ENCODE measurements around the gene TREH.

The TREH gene

DNA sequence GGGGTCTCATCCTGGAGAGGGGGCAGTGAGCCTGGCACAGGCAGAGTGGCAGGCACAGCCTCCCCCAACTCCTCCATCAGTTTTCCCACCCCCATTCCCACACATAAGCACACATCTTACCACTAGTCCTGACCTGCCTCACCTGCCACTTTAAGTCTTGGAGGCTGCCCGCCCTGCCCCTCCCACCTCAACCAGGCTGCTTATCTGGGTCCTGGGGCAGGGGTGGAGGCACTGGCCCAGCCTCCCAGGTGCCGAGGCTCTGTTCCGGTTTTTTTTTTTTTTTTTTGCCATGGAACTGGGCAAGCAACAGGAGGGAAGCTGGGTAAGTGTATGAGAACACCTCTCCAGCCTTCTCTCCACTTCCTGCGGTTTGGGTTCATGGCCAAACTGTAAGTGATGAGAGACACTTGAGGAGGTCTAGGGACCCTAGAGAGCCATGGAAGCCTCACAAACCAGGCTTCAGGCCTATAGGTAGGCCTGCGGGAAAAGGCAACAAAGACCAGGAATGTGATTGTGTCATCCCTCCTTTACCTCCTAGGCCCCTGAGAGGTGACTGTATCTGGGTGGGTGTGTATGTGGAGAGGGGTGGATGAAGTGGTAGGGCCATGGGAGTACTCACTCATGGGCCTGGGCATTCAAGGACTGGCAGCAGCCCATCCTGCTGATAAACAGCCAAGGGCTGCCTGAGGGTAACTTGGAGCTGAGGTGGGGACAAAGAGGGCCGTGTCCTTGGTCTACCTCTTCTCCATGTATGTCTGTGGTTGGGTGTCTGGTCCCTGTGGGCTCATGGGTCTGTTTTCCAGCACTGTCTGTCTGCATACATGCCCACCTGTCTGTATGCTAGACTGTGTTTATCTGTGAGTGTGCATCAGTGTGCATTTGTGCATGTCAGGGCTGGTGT, 49.4 kb downstream of the TREH start:
- TF ChIP-seq CTCF (IDR thresholded peaks at IDR 0.05; ENCODE audit: borderline replicate concordance, control extremely low read depth, extremely low read depth, insufficient read depth, missing control alignments), result no peak
- DNase-seq (ENCODE audit: low spot score), result no peak
- in situ Hi-C loops (cut with MboI; ENCODE audit: low sequenced_read_pairs, unreplicated experiment), result no loop called here

GRCh38 chr11:118628861-118629549, 50.4 kb downstream of the TREH start:
- no peak for TF ChIP-seq CTCF (IDR thresholded peaks at IDR 0.05; ENCODE audit: borderline replicate concordance, control extremely low read depth, extremely low read depth, insufficient read depth, missing control alignments)

GRCh38 chr11:118628432-118628831, 51.0 kb downstream of the TREH start:
- TF ChIP-seq CTCF (IDR thresholded peaks at IDR 0.05; ENCODE audit: borderline replicate concordance, control extremely low read depth, extremely low read depth, insufficient read depth, missing control alignments), result no peak
- no peak for DNase-seq (ENCODE audit: low spot score)
- in situ Hi-C loops (cut with MboI; ENCODE audit: low sequenced_read_pairs, unreplicated experiment), result no loop called here

More at GRCh38 chr11:118628861-118629549, 50.4 kb downstream of the TREH start:
- in situ Hi-C loops (cut with MboI; ENCODE audit: low sequenced_read_pairs, unreplicated experiment), result no loop called here
- no peak for DNase-seq (ENCODE audit: low spot score)

DNA sequence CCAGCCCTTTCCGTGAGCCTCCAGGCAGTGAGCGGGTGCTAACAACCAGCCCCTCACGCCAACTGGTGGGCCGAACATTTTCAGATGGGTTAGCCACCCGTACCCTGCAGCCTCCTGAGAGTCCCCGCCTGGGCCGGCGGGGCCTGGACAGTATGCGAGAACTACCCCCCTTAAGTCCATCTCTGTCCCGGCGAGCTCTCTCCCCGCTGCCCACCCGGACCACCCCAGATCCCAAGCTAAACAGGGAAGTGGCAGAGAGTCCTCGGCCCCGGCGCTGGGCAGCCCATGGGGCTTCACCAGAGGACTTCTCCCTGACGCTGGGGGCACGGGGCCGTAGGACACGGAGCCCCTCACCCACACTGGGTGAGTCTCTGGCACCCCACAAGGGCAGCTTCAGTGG, 51.4 kb downstream of the TREH start:
- TF ChIP-seq CTCF (IDR thresholded peaks at IDR 0.05; ENCODE audit: borderline replicate concordance, control extremely low read depth, extremely low read depth, insufficient read depth, missing control alignments), result no peak
- DNase-seq (ENCODE audit: low spot score), result no peak
- in situ Hi-C loops (cut with MboI; ENCODE audit: low sequenced_read_pairs, unreplicated experiment), result no loop called here

GRCh38 chr11:118627566-118627965, 51.9 kb downstream of the TREH start:
- in situ Hi-C loops (cut with MboI; ENCODE audit: low sequenced_read_pairs, unreplicated experiment), result no loop called here
- no peak for TF ChIP-seq CTCF (IDR thresholded peaks at IDR 0.05; ENCODE audit: borderline replicate concordance, control extremely low read depth, extremely low read depth, insufficient read depth, missing control alignments)
- DNase-seq (ENCODE audit: low spot score), result no peak

DNA sequence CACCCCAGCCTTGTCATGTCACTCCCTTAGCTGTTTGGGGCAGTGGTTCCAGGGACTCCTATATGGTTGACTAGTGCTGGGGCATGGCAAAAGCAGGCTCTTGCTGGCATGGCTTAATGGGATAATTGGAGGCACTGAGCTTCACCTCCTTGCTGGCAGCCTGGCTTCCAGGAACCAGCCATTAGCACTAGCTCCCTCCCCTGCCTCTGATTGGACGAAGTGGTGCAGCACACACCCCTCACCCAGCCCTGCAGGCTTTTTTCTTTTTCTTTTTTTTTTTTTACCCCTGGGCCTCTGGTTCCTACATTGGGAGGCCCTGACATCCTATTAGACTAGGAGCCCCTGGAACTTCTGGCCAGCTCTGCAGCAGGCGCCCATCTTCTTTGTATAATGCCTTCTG, 53.5 kb downstream of the TREH start:
- no peak for TF ChIP-seq CTCF (IDR thresholded peaks at IDR 0.05; ENCODE audit: borderline replicate concordance, control extremely low read depth, extremely low read depth, insufficient read depth, missing control alignments)
- in situ Hi-C loops (cut with MboI; ENCODE audit: low sequenced_read_pairs, unreplicated experiment), result no loop called here
- DNase-seq (ENCODE audit: low spot score), result no peak
